HG03565 (cell line): ENCODE data around the gene UPP2.

Experiments used
- ATAC-seq: cut with Tn5 transposase; IDR thresholded peaks from one replicate; pipeline ENCODE4 v1.9.1; 2021; ENCODE audit warnings: mild to moderate bottlenecking, moderate library complexity; ENCODE audit not compliant: unreplicated experiment

The UPP2 gene

DNA sequence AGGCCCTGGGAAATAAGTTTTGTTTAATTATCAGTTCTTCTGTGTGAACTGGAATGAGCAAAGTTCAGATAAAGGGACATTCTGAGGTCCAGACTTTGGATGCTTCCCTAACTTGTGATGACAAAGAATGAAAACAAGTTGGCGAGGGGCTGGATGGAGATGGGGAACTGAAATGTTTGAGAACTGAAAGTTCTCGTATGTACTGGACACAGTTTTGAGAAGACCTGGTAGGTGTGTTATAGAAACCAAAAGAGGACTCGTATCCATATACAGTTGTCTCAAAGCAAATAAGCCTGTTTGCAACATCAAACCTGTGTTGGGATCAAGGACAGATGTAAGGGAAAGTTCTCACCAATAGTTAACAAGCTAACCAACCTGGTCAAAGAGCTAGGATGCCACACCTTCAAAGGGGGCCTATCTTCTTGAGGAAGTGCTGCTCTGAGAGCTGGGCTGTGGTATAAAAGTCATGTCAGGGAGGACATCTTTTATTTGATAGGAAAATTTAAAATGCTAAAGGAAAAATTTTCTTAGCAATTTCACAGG, at the start of gene UPP2:
UPP2 (plus strand) TSS at position 493 of the 543 bp plus-strand sequence. CDS start 188 bp downstream, outside the sequence.
- ATAC-seq: no peak

DNA sequence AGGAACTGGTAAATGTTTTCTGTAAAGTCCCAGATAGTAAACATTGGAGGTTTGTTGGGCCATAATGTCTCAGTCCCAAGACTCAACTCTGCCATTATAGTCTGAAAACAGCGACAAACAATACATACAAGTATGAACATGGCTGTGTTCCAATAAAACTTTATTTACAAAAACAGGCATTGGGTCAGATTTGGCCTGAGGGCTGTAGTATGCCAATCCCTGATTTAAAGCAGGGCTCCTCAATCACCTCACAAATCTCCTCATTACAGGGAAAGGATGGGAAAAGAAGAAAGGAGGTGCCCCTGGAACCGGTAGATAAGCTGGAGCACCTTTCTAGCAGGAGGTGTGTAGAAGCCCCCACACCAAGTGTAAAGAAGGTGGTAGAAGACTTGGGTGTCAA, 48.9 kb upstream of the UPP2 start:
- no peak for ATAC-seq

DNA sequence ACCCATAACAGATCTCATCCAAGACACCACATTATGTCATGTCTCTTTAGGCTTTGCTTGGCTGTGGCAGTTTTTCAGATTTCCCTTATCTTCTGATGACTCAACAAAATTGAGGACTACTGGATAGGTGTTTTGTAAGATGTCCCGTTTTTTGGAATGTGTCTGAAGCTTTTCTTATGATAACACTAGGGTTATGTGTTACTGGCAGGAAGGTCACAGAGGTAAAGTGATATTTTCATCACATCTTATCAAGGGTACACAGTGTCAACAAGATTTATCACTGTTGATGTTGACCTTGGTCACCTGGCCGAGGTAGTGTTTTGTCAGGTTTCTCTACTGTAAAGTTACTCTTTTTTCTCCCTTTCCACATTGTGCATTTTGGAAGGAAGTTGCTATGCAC, 44.8 kb upstream of the UPP2 start:
- no peak for ATAC-seq

DNA sequence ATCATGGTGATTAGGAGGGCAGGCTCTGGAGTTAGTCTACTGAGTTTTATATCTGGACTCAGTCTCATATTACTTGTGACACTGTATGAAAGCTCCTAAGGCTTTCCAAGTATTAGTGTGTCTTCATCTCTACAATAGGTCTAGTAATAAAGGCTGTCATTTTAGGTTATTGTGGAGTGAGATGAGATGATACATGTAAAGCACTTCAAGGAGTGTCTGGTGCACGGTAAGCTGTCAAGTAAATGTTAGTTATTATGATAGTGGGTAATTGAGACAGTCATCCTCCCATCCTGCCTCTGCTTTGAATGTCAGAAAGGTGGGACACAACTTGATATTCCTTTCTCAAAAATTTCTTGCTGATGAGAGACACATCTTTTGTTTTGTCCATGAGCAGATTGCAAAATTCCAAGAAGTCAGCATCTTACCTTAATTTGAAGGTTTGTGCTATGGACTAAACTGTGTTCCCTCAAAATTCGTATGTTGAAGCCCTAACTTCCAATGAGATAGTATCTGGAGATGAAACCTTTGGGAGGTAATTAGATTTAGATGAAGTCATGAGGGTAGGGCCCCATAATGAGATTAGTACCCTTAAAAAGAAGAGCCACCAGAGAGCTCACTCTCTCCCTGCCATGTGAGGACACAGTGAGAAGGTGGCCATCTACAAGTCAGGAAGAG, 41.4 kb upstream of the UPP2 start:
- no peak for ATAC-seq

DNA sequence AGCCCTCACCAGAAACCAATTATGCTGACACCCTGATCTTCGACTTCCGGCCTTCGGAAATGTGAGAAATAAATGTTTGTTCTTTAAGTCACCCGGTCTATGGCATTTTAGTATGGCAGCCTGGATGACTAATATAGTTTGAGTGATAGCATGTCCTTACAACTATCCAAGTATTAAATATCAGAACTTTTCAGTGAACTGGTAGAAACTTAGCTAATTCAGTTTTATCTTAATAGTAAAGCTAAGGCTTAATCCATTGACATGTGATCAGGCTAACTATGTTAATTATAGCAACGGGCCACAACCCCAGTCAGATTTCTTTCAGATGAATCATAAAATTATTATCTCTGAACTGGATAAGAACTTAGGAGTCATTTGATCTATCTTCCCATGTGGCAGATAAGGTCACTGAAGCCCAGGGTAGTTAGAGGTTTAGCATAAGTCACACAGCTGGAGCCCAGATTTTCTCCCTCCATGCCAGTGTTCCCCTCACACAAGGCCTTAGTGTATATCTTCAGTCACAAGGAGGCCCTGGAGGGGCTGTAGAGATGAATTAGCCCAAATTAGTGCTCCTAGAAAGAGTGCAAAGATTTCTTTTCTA, 40.7 kb upstream of the UPP2 start:
- ATAC-seq: no peak

DNA sequence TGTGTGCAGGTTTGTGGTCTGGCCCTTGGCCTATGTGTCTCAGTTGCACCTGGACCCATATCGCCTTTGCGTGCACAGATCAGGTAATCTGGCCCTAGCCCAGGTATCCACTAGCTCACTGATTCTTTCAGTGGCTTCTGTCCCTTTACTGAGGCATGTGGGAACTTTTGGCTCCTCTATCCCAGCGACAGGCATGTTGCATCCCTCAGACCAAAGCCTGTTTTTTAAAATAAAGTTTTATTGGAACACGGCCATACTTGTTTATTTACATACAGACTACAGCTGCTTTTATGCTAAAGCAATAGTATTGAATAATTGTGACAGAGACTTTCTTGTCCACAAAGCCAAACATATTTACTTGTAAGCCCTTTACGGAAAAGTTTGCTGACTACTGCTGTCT, 39.9 kb upstream of the UPP2 start:
- no peak for ATAC-seq

DNA sequence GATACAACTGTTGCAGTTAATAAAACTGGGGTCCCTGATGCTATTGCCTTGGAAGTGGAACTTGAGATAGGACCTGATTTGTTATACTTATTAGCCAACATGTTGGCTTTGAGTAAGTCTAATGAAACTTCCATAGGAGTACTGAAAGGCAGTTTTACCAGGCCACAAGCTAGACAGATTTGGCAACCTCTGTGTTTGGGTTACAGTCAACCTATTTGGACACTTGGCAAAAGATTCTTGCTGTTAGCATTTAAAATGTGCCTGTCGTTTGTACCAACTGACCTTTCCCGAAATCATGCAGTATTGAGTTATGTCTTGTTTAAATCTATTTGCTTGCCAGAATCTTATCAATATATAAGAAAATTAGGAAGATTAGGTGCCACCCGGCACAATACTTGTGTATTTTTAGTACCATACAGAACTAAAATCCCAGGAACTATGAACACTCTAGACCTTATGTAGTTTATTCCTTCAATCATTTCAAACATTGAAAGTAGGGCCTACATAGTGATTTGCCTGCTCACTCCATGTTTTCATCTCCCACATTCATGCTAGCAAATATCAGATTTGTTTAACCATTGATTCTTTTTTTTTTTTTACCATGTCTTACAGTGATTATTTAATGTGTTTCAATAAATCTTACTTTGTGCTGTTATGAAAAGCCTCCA, 35.5 kb upstream of the UPP2 start:
- ATAC-seq: no peak

DNA sequence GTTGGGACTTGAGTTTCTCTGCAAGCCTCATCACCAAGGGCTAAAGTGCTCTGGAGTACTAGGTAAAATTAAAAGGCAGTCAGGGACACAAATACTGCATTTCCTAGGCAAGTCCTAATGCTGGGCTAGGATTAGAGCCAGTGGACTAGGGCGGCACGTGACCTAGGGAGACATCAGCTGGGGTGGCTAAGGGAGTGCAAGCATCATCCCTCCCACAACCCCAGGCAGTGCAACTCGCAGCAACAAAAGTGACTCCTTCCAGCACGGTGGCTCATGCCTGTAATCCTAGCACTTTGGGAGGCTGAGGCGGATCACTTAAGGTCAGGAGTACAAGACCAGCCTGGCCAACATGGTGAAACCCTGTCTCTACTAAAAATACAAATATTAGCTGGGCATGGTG, 30.7 kb upstream of the UPP2 start:
- ATAC-seq: no peak

DNA sequence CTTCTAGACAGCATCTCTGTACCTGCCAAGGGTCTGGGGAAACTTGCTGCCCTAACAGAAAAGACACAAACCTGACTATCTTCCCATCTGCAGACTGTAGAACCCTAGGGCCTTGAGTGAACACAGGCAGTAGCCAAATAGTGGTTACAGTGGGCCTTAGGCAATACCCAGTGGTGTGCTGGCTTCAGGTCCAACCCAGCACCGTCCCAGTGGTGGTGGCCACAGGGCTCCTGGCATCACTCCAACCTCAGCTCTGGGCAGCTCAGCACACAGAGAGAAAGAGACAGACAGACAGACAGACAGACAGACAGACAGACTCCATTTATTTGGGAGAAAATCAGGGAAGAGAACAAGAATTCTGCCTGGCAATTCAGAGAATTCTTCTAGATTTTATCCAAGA, 29.3 kb upstream of the UPP2 start:
- ATAC-seq: no peak

DNA sequence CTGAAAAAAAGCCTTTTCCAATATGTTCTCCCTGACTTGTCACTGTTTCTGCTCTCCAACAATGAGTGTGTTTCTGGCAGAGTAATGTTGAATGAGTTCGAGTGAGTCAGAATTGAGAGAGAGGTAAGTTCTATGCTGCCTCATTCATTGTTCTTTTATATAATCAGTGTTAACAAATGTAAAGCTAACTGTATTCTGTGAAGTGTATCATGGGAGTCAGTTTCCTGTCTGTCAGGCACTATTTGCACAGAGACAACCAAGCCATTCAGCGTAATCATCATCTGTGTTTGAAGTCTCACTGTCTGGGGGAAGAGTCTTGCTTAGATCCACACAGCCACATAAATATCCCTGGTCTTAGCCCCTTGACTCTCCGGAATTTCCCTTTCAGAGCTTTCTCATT, 22.0 kb upstream of the UPP2 start:
- ATAC-seq: no peak

DNA sequence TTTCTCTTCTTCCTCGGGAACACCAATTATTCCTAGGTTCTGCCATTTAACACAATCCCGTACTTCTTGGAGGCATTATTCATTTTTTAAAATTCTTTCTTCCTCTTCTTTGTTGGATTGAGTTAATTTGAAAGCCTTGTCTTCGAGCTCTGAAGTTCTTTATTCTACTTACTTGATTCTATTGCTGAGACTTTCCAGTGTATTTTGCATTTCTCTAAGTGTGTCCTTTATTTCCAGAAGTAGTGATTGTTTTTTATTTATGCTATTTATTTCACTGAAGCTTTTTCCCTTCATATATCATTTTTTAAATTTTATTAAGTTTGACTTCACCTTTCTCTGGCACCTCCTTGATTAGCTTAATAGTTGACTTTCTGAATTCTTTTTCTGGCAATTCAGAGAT, 13.6 kb upstream of the UPP2 start:
- no peak for ATAC-seq

DNA sequence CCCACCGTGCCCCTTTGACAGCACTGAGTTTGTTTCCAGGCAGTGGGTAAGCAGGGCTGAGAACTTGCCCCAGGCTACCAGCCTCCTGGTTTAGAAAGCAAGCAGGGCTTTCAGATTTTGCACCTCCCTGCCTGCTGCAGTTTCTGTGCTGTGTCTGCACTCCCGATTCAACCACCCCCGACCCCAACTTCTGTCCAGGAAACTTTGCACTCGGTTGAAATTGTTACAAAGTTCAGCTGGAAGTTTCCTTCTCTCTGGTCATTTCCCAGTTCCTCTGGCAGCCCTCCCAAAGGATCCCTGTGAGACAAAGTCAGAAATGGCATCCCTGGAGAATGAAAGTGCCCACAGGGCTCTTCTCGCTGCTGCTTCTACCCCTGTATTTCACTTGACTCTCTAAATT, 12.4 kb upstream of the UPP2 start:
- ATAC-seq: no peak

DNA sequence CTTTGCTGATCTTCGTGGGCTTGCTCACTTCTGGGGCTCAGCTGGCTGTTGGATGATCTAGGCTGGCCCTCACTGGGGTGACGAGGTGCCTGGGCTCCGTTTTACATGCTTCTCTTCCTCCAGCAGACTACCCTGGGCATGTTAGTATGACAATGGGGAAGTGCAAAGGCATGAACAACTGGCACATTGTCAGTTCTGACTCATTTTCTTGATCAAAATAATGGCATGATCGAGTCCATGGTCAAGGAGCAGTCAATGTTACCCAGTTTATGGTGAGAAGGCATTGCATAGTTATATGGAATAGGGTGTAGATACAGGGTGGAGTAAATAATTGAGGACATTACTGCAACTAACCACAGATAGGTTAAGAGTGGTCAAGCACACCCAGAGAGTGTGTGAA, 10.0 kb upstream of the UPP2 start:
- ATAC-seq: no peak

DNA sequence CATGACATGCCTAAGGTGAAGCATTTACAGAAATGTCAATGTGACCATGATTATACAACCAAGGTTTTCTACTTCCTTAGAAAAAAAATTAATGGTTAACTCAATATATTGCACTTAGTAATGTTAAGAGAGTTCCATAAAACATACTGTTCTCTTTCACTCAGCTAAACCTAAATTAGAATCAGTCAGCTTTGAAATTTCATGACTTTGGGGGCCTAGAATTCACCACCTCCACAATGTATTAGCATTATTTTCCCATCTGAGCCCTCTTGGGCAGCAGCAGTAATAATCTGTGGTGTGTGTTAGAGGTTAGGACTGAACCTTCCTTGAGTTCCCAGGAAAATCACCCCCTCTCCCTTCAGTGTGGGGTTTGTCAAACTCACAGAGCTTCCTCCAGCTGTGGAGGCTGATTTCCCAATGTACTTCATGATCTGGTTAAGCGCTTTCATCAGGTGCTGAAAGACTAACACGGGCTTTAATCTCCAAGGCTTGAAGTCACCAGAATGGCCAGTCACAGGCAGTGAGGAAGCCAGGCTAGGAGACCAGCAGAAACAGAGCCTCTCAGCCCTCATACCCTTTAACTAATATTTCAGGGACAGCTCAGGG, 7.1 kb upstream of the UPP2 start:
- no peak for ATAC-seq

DNA sequence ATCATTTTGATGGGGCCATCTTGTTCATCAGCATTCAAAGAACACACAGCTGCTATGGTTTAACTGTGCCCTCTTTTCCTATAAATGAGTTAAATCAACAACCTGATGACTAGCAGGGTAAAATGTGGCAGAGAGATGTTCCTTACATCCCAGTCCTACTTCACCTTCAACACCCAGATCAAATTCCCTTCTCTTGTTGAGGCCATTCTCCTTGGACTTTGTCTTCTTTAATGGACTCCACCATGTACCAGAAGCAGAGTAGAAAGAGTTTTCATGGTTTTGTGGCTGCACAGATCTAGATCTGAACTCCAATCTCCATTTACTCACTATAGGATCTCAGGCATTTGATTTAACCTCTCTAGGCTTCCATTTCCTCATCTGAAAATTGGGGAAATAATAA, 6.4 kb upstream of the UPP2 start:
- ATAC-seq: no peak

DNA sequence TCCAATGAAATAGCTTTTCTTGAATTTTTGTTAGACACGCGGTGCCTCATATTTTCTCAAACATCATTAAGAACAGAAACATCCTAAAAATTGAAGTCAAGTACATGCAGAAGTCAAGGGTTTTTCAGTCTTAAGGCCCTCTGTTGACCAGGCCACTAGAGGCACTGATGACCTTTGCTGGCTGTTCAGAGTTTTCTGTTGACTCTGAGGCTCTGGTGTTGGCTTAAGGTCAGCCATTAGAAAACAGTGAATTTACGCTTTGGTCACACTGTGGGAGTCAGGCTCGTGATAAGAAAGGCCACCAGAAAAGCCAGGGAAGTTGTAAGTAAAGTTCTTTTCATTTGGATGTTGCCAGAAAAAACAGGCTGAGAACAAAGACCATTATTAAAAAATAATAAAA, 5.8 kb upstream of the UPP2 start:
- no peak for ATAC-seq

DNA sequence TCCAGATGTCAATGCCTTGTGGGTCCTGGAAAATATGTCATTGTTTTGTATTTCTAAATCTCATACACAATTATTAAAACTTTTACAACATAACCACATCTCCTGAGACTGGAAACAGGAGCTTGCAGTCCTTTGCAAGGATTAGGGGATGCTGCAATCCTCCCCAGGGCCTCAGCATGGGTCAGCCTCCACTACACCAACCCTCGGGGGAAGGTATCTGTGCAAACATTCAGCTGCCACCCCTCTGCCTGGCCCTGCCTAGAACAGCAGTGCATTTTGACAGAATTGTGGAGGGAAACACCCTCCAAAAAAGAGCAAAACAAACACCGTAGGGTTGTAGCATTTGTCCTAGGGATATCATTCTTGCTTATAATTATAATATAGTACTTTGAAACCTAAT, 4.2 kb upstream of the UPP2 start:
- no peak for ATAC-seq

DNA sequence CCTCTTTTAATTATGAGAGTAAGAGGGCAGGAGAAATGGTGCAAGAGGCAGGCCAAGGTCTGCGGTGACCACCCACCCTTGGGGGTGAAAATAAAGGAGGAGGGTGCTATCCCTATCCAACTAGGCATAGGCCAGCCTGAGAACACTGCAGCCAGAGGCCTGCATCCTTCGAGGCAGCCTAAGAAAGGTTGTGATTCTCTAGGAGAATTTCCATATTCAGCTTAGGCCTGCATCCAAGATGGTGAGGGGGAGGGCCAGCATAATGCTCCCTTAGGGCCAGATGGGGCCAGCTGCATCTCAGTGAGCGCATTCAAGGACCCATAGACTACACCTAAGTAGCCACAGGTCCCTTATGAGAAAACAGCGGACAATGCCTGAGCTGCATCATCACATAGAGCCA, 3.5 kb upstream of the UPP2 start:
- no peak for ATAC-seq

DNA sequence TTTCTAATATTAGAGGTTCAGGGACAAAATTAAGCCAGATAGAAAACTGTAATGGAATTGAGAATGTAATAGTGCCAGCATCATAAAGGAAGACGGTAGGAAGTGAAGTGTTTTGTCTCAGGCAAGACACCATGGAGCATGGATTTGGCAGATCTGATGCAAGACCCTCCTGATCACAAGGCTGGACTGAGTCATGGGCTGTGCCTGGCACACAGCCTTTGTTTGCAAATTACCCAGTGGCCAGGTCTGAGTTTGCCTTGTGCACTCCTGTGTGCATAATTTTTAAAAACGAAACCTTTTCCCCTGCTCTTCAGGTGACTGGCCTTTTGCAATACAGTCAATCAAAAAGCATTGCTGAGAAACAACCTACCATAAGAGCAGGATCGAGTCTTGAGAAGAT, 2.0 kb upstream of the UPP2 start:
- no peak for ATAC-seq

DNA sequence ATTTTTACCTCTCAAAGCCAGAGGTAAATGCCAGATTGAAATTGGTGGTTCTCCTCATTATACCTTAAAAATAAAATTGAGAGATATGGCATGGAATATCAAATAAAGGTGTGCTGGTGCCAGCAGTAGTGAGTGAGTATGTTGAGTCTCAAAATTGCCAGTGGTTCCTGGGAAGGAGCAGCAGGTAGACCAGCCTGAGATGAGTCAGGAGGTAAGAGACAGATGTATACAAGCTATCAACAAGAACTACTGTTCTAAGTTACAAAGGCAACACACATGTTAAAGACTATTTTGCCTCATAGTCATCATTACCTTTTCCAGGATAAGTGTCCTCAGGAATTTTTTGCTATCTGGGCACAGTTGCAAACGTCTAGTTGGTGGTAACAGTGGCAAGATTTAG, 1.3 kb upstream of the UPP2 start:
- ATAC-seq: no peak

DNA sequence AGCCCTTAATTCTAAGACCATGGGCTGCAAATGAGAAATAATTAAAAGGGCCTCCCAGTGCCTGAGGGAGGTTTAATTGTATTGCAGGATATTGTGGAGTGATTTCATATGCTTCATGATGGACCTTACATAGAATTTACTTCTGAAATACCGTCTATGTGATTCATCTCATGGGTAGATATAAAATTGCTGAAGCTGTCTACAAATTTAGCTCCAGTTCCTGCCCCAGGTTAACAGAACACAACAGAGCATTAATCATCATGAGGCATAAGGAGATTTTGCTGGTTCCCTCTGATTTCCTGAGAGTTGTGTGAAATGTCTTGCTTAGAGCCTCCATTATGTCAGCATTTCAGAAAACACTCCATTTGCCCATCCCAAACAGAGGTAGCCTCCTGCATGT, 770 bp downstream of the UPP2 start:
- ATAC-seq: no peak
